Neural progenitor cell (in vitro differentiated cells): ENCODE results near the gene RIN2. TPM values are rescaled to one million over a fixed set of nuclear protein-coding genes. Genes with fewer than 3 reads are reported as not detected.

Source experiments
- DNase-seq: peaks from one replicate; pipeline ENCODE4 v3.0.0-alpha.2; 2016; ENCODE audit warnings: low spot score
- H2AFZ ChIP-seq: fragments of 200-600 bp; sonication (generic); replicated peaks from 2 replicates; pipeline ENCODE4 v1.6.1; 2016; ENCODE audit warnings: antibody characterized with exemption
- H3F3A ChIP-seq: fragments of 200-600 bp; sonication (generic); 2 replicates; pipeline ENCODE4 v1.6.1; 2016; ENCODE audit warnings: antibody characterized with exemption, low read depth
- H3K27ac ChIP-seq: fragments of 200-600 bp; sonication (generic); 2 replicates; pipeline ENCODE4 v1.5.1; 2016; ENCODE audit warnings: mild to moderate bottlenecking
- H3K27me3 ChIP-seq: fragments of 200-600 bp; sonication (generic); 2 replicates; pipeline ENCODE4 v1.6.1; 2016; ENCODE audit warnings: mild to moderate bottlenecking, moderate library complexity
- H3K36me3 ChIP-seq: fragments of 200-600 bp; sonication (generic); 2 replicates; pipeline ENCODE4 v1.5.1; 2016
- H3K4me1 ChIP-seq: fragments of 200-600 bp; sonication (generic); 2 replicates; pipeline ENCODE4 v1.6.1; 2016; ENCODE audit warnings: mixed run types
- H3K4me2 ChIP-seq: fragments of 200-600 bp; sonication (generic); 2 replicates; pipeline ENCODE4 v1.6.1; 2016
- H3K4me3 ChIP-seq: fragments of 200-600 bp; sonication (generic); 2 replicates; pipeline ENCODE4 v1.5.1; 2016
- H3K79me2 ChIP-seq: fragments of 200-600 bp; sonication (generic); 2 replicates; pipeline ENCODE4 v1.6.1; 2016; ENCODE audit warnings: low read depth
- H3K9ac ChIP-seq: fragments of 200-600 bp; sonication (generic); 2 replicates; pipeline ENCODE4 v1.6.1; 2016
- H3K9me3 ChIP-seq: fragments of 200-600 bp; sonication (generic); 2 replicates; pipeline ENCODE4 v1.5.1; 2016; ENCODE audit warnings: low read depth
- H4K20me1 ChIP-seq: fragments of 200-600 bp; sonication (generic); 2 replicates; pipeline ENCODE4 v1.6.1; 2016; ENCODE audit warnings: low read depth
- H3K27ac Mint-ChIP-seq: 3 replicates; pipeline ENCODE4 v1.8.0; 2021; ENCODE audit warnings: mixed read lengths
- H3K27me3 Mint-ChIP-seq: 2 replicates; pipeline ENCODE4 v1.8.0; 2022; ENCODE audit warnings: low read depth, mild to moderate bottlenecking, inconsistent platforms, moderate library complexity, mixed read lengths; ENCODE audit not compliant: insufficient read depth
- H3K36me3 Mint-ChIP-seq: 3 replicates; pipeline ENCODE4 v1.8.0; 2021; ENCODE audit warnings: mixed read lengths
- H3K4me1 Mint-ChIP-seq: 3 replicates; pipeline ENCODE4 v1.8.0; 2021; ENCODE audit warnings: mixed read lengths
- H3K4me3 Mint-ChIP-seq: 3 replicates; pipeline ENCODE4 v1.8.0; 2021; ENCODE audit warnings: mild to moderate bottlenecking, moderate library complexity, mixed read lengths
- H3K9me3 Mint-ChIP-seq: 3 replicates; pipeline ENCODE4 v1.8.0; 2020; ENCODE audit warnings: mixed read lengths
- CTCF ChIP-seq: fragments of 200-600 bp; sonication (generic); IDR thresholded peaks from 2 replicates; pipeline ENCODE4 v1.5.1; 2017; ENCODE audit warnings: antibody characterized with exemption, mild to moderate bottlenecking
- EZH2 ChIP-seq: fragments of 200-600 bp; sonication (generic); IDR thresholded peaks from 2 replicates; pipeline ENCODE4 v1.6.1; 2017; ENCODE audit warnings: antibody characterized with exemption, mild to moderate bottlenecking, moderate library complexity
- EZH2phosphoT487 ChIP-seq: fragments of 200-600 bp; sonication (generic); IDR thresholded peaks from 2 replicates; pipeline ENCODE4 v1.6.1; 2017; ENCODE audit warnings: antibody characterized with exemption
- total RNA-seq: library from RNA; depleted of rRNA; stranded (reverse); fragments of >200 nt; gene quantifications from 2 replicates; pipeline ENCODE4 v1.2.3, GENCODE V29; 2015; ENCODE audit warnings: low replicate concordance

The RIN2 gene
- total RNA-seq, 1 donor from 2014 or later, result 7.2 TPM

GRCh38 chr20:19756761-19757486, 1.1 kb upstream of the RIN2 start:
- no peaks in the 10 kb centered on the region for H3K79me2 ChIP-seq
- H3K4me2 ChIP-seq, result peak overlapping the region; percentile 91
- no peak overlapping the region for H3K27ac ChIP-seq
- peaks cover 12% of the 10 kb centered on the region for H3K36me3 Mint-ChIP-seq
- no peaks in the 10 kb centered on the region for H4K20me1 ChIP-seq
- H3K27ac Mint-ChIP-seq, result peak overlapping the region; percentile 63
- H3K4me1 ChIP-seq, result peaks cover 7% of the 10 kb centered on the region
- no peaks in the 10 kb centered on the region for H3K9me3 ChIP-seq
- TF ChIP-seq EZH2 (peak; percentile 41), EZH2phosphoT487 (no peak), CTCF (no peak)
- peaks cover 11% of the 10 kb centered on the region for H3K27me3 ChIP-seq
- H3K4me3 ChIP-seq, result peak overlapping the region; percentile 76
- peaks cover 22% of the 10 kb centered on the region for H3K4me1 Mint-ChIP-seq
- H3K9ac ChIP-seq, result peak overlapping the region; percentile 1
- H3K9me3 Mint-ChIP-seq, result no peaks in the 10 kb centered on the region
- peak overlapping the region; percentile 95 for H3K4me3 Mint-ChIP-seq
- H3K36me3 ChIP-seq, result no peaks in the 10 kb centered on the region
- peak overlapping the region; percentile 79 for H2AFZ ChIP-seq
- peaks cover 23% of the 10 kb centered on the region for H3F3A ChIP-seq
- no peak for DNase-seq
- peaks cover 4% of the 10 kb centered on the region for H3K27me3 Mint-ChIP-seq

- Histone ChIP-seq H3K36me3 (no peaks in the 10 kb centered on the region), H3K4me1 (peaks cover 7% of the 10 kb centered on the region), H2AFZ (peak overlapping the region; percentile 79), H3K4me2 (peak overlapping the region; percentile 91), H3K79me2 (no peaks in the 10 kb centered on the region), H4K20me1 (no peaks in the 10 kb centered on the region), H3K9me3 (no peaks in the 10 kb centered on the region), H3K4me3 (peak overlapping the region; percentile 76), H3K27ac (peak overlapping the region; percentile 7), H3K9ac (peak overlapping the region; percentile 1), H3K27me3 (peaks cover 11% of the 10 kb centered on the region), H3F3A (peaks cover 23% of the 10 kb centered on the region)
- Mint-ChIP-seq H3K36me3 (peaks cover 18% of the 10 kb centered on the region), H3K4me1 (peaks cover 23% of the 10 kb centered on the region), H3K27ac (peak overlapping the region; percentile 93), H3K27me3 (peaks cover 4% of the 10 kb centered on the region), H3K9me3 (no peaks in the 10 kb centered on the region), H3K4me3 (peak overlapping the region; percentile 95)
- TF ChIP-seq CTCF (no peak), EZH2 (no peak), EZH2phosphoT487 (no peak)
- peak; percentile 98 for DNase-seq
Observed at GRCh38 chr20:19757487-19758132, 448 bp upstream of the RIN2 start.

GRCh38 chr20:19758501-19759331, 658 bp downstream of the RIN2 start:
- Mint-ChIP-seq H3K27me3 (peaks cover 2% of the 10 kb centered on the region), H3K4me3 (peak overlapping the region; percentile 95), H3K36me3 (peaks cover 18% of the 10 kb centered on the region), H3K9me3 (no peaks in the 10 kb centered on the region), H3K27ac (peak overlapping the region; percentile 29), H3K4me1 (peaks cover 23% of the 10 kb centered on the region)
- Histone ChIP-seq H3K4me2 (peak overlapping the region; percentile 91), H3K9ac (no peak overlapping the region), H4K20me1 (no peaks in the 10 kb centered on the region), H3K4me3 (peak overlapping the region; percentile 76), H3K9me3 (no peaks in the 10 kb centered on the region), H3K4me1 (peaks cover 7% of the 10 kb centered on the region), H2AFZ (peak overlapping the region; percentile 90), H3K36me3 (no peaks in the 10 kb centered on the region), H3K79me2 (no peaks in the 10 kb centered on the region), H3K27ac (no peak overlapping the region), H3K27me3 (peaks cover 11% of the 10 kb centered on the region), H3F3A (peaks cover 23% of the 10 kb centered on the region)
- TF ChIP-seq EZH2phosphoT487 (no peak), EZH2 (no peak), CTCF (no peak)
- peak; percentile 75 for DNase-seq
